Osteocyte (in vitro differentiated cells): Measurements from ENCODE around the gene SDSL. TPM values are rescaled to one million over a fixed set of nuclear protein-coding genes. Genes with fewer than 3 reads are reported as not detected.

ENCODE experiments used
- DNase-seq: peaks from one replicate; pipeline ENCODE4 v3.0.0; 2021; ENCODE audit warnings: mixed read lengths; ENCODE audit not compliant: unreplicated experiment; ENCODE audit errors: extremely low spot score
- H3K27ac Mint-ChIP-seq: one replicate; pipeline ENCODE4 v1.8.0; 2021; ENCODE audit warnings: mild to moderate bottlenecking, mixed read lengths; ENCODE audit not compliant: unreplicated experiment
- H3K27me3 Mint-ChIP-seq: one replicate; pipeline ENCODE4 v1.8.0; 2021; ENCODE audit warnings: mixed read lengths; ENCODE audit not compliant: unreplicated experiment
- H3K36me3 Mint-ChIP-seq: one replicate; pipeline ENCODE4 v1.8.0; 2021; ENCODE audit warnings: mixed read lengths; ENCODE audit not compliant: unreplicated experiment
- H3K4me1 Mint-ChIP-seq: one replicate; pipeline ENCODE4 v1.8.0; 2021; ENCODE audit warnings: mixed read lengths; ENCODE audit not compliant: unreplicated experiment
- H3K4me3 Mint-ChIP-seq: one replicate; pipeline ENCODE4 v1.8.0; 2021; ENCODE audit warnings: mild to moderate bottlenecking, moderate library complexity, mixed read lengths; ENCODE audit not compliant: unreplicated experiment
- H3K9me3 Mint-ChIP-seq: one replicate; pipeline ENCODE4 v1.8.0; 2021; ENCODE audit warnings: mixed read lengths; ENCODE audit not compliant: unreplicated experiment
- CTCF ChIP-seq: fragments of 200-600 bp; sonication (generic); IDR thresholded peaks from 2 replicates; pipeline ENCODE4 v1.5.0; 2021; ENCODE audit warnings: antibody characterized with exemption, mild to moderate bottlenecking, moderate library complexity
- total RNA-seq: library from RNA; stranded (reverse); gene quantifications from 2 replicates; pipeline ENCODE4 v1.2.1, GENCODE V29; 2021

The SDSL gene
- total RNA-seq, 1 donor from 2014 or later, result 6.2 TPM

- Mint-ChIP-seq H3K36me3 (no peaks in the 10 kb centered on the region), H3K27me3 (peaks cover 1% of the 10 kb centered on the region), H3K4me3 (peak overlapping the region; percentile 97), H3K4me1 (peaks cover 17% of the 10 kb centered on the region), H3K27ac (peak overlapping the region; percentile 100), H3K9me3 (no peaks in the 10 kb centered on the region)
- TF ChIP-seq CTCF, result no peak
- DNase-seq, result no peak
These were observed 898 bp downstream of the SDSL start for GRCh38 chr12:113422886-113423669.

- no peaks in the 10 kb centered on the region for H3K9me3 Mint-ChIP-seq
- H3K4me3 Mint-ChIP-seq, result no peak overlapping the region
These were observed 2.3 kb downstream of the SDSL start for GRCh38 chr12:113424456-113424855.

GRCh38 chr12:113424915-113425823, 3.0 kb downstream of the SDSL start:
- H3K9me3 Mint-ChIP-seq, result no peaks in the 10 kb centered on the region
- DNase-seq, result peak; percentile 89
- TF ChIP-seq CTCF, result peak; percentile 88
- no peaks in the 10 kb centered on the region for H3K36me3 Mint-ChIP-seq
- H3K27me3 Mint-ChIP-seq, result no peaks in the 10 kb centered on the region
- H3K4me3 Mint-ChIP-seq, result no peak overlapping the region
- peaks cover 17% of the 10 kb centered on the region for H3K4me1 Mint-ChIP-seq
- no peak overlapping the region for H3K27ac Mint-ChIP-seq

More at GRCh38 chr12:113424456-113424855, 2.3 kb downstream of the SDSL start:
- peaks cover 17% of the 10 kb centered on the region for H3K4me1 Mint-ChIP-seq
- no peak for DNase-seq
- no peak overlapping the region for H3K27ac Mint-ChIP-seq
- no peak for TF ChIP-seq CTCF
- H3K27me3 Mint-ChIP-seq, result no peaks in the 10 kb centered on the region
- no peaks in the 10 kb centered on the region for H3K36me3 Mint-ChIP-seq

- no peaks in the 10 kb centered on the region for H3K27me3 Mint-ChIP-seq
- H3K4me3 Mint-ChIP-seq, result no peak overlapping the region
- H3K27ac Mint-ChIP-seq, result no peak overlapping the region
- H3K4me1 Mint-ChIP-seq, result peaks cover 17% of the 10 kb centered on the region
- DNase-seq, result no peak
- H3K9me3 Mint-ChIP-seq, result no peaks in the 10 kb centered on the region
- H3K36me3 Mint-ChIP-seq, result no peaks in the 10 kb centered on the region
- TF ChIP-seq CTCF, result no peak
These were observed 3.8 kb downstream of the SDSL start for GRCh38 chr12:113425960-113426453.

- H3K4me3 Mint-ChIP-seq, result no peak overlapping the region
- H3K4me1 Mint-ChIP-seq, result peaks cover 6% of the 10 kb centered on the region
- no peak for DNase-seq
- H3K27me3 Mint-ChIP-seq, result no peaks in the 10 kb centered on the region
- no peak overlapping the region for H3K27ac Mint-ChIP-seq
- no peaks in the 10 kb centered on the region for H3K9me3 Mint-ChIP-seq
- no peak for TF ChIP-seq CTCF
- H3K36me3 Mint-ChIP-seq, result no peaks in the 10 kb centered on the region
These were observed 5.7 kb downstream of the SDSL start for GRCh38 chr12:113427882-113428281.
